ENCODE data around the gene TEP1.

DNA sequence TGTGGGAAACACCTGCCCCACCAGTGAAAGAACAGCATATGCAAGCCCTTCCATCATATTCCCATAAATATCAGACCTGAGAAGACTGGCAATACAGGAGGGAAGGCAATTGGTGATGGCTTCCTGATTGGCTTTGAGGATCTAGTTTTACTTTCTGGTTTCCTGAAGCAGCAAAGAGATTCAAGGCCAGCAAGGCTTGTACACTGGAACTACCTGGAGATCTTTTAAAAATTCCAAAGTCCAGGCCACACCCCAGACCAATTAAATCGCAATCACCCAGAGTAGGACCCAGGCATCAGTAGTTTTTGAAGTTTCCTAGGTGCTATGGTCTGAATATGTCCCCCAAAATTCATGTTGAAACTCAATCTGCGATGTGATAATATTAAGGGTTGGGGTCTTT, 2.9 kb upstream of the TEP1 start:
- TF ChIP-seq CTCF (conservative IDR thresholded peaks at IDR 0.05) (0 out of 2 replicates have a peak, but pooled peaks have one; percentile 0), ZFX (IDR thresholded peaks at IDR 0.05) (no peak)

All from C4-2B (cell line).